GM19043 (cell line): ENCODE measurements around the gene CAMTA2.
A peak's percentile ranks its signal among the peaks of the same experiment; 100 is the strongest.

Experiments used
- ATAC-seq: cut with Tn5 transposase; IDR thresholded peaks from one replicate; pipeline ENCODE4 v1.9.1; 2021; ENCODE audit warnings: low read depth; ENCODE audit not compliant: unreplicated experiment

Gene CAMTA2

GRCh38 chr17:4949321-4950074, 38.0 kb downstream of the CAMTA2 start:
- ATAC-seq = peak; percentile 35

GRCh38 chr17:4948931-4949320, 38.5 kb downstream of the CAMTA2 start:
- ATAC-seq = peak; percentile 21

- no peak for ATAC-seq
Observed at GRCh38 chr17:4948166-4948930, 39.1 kb downstream of the CAMTA2 start, which contains the start of gene PFN1. TSS of gene PFN1 (minus strand) at chr17:4948530. CDS start at chr17:4948394, 136 bp downstream.

- ATAC-seq = no peak
Observed at GRCh38 chr17:4947411-4948165, 39.9 kb downstream of the CAMTA2 start.

GRCh38 chr17:4947010-4947410, 40.5 kb downstream of the CAMTA2 start:
- ATAC-seq = no peak

- ATAC-seq = no peak
Observed at GRCh38 chr17:4946312-4946976, 41.0 kb downstream of the CAMTA2 start.

GRCh38 chr17:4945944-4946280, 41.6 kb downstream of the CAMTA2 start:
- no peak for ATAC-seq

- no peak for ATAC-seq
Observed at GRCh38 chr17:4945176-4945943, 42.1 kb downstream of the CAMTA2 start.

GRCh38 chr17:4944554-4945175, 42.8 kb downstream of the CAMTA2 start:
- no peak for ATAC-seq

GRCh38 chr17:4944163-4944553, 43.3 kb downstream of the CAMTA2 start:
- ATAC-seq = no peak

- ATAC-seq = no peak
Observed at GRCh38 chr17:4942760-4943508, 44.5 kb downstream of the CAMTA2 start.

GRCh38 chr17:4941319-4941610, 46.2 kb downstream of the CAMTA2 start:
- ATAC-seq = no peak

GRCh38 chr17:4940555-4941318, 46.7 kb downstream of the CAMTA2 start:
- ATAC-seq = no peak

- peak; percentile 70 for ATAC-seq
Observed at GRCh38 chr17:4939796-4940554, 47.5 kb downstream of the CAMTA2 start, which contains the start of the genes RNF167 and SLC25A11. TSS of gene RNF167 (plus strand) at chr17:4940268. CDS start at chr17:4940910, 642 bp downstream. TSS of gene SLC25A11 (minus strand) at chr17:4940046. CDS start at chr17:4939910, 136 bp downstream.

- ATAC-seq = no peak
Observed at GRCh38 chr17:4939546-4939795, 48.0 kb downstream of the CAMTA2 start.

- no peak for ATAC-seq
Observed at GRCh38 chr17:4938688-4939545, 48.6 kb downstream of the CAMTA2 start.

- no peak for ATAC-seq
Observed at GRCh38 chr17:4938069-4938491, 49.4 kb downstream of the CAMTA2 start.
